ENCODE results near the gene LMOD1. TPM values are rescaled to one million over a fixed set of nuclear protein-coding genes. Genes with fewer than 3 reads are reported as not detected.

Gene LMOD1
- total and polyA plus RNA-seq, 2 of the 8 experiments (the other 6 are each of a cell fraction or from before 2014, with no cell fraction given): 0.77 to 1.4 TPM

- no peak for TF ChIP-seq GABPA (IDR thresholded peaks at IDR 0.05; ENCODE audit: borderline replicate concordance, insufficient read depth, low read length)
These were observed 70.1 kb downstream of the LMOD1 start (continued) for GRCh38 chr1:201876148-201876818.
